ENCODE data around the gene P2RX7.

GRCh38 chr12:121089813-121090430 is 42.8 kb upstream of the P2RX7 start:
- TF ChIP-seq POLR2AphosphoS5 (IDR thresholded peaks at IDR 0.05; ENCODE audit: low read depth, low read length) (no peak), POLR2A (IDR thresholded peaks at IDR 0.05; ENCODE audit: low read depth, low read length) (no peak), TAF1 (IDR thresholded peaks at IDR 0.05; ENCODE audit: low read depth, low read length) (no peak), POU2F2 (IDR thresholded peaks at IDR 0.05; ENCODE audit: low read depth, low read length) (no peak), SPI1 (IDR thresholded peaks at IDR 0.05; ENCODE audit: low read depth, low read length) (no peak)
